ENCODE measurements around the gene A2ML1.
"Not testable (repeated sequence)": the region's sequence is repeated elsewhere in the genome, so short reads cannot be mapped to it uniquely, and the experiment has no call there.

Gene A2ML1

DNA sequence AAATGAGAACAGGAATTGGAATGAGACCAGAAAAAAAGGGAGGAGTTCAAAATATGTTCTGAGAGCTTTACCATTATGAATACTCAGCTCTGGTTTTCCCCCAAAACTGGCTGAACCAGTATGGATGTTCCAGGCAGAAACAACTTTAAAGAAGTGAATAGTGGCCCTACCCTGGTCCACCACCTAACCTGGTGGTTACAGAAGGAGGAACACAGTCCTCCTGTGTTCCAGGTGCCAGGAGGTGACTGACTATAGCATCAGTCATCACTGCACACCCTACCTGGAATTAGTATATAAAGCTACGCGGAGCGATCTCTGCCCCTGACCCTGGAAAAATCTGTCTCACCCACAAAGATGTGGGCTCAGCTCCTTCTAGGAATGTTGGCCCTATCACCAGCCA is at the start of gene A2ML1:
Gene A2ML1, plus strand, starts transcription at position 324 of the 400 bp plus-strand sequence. Its CDS starts 31 bp downstream, at position 355.
- DNase-seq (ENCODE audit: low read depth in 4 of 4, low spot score in 1 of 4) = no peak

GRCh38 chr12:8773461-8773860 is 49.0 kb upstream of the A2ML1 start:
- no peak for DNase-seq (ENCODE audit: low read depth in 4 of 4, low spot score in 1 of 4)

GRCh38 chr12:8779281-8779680 is 43.1 kb upstream of the A2ML1 start:
- no peak for DNase-seq (ENCODE audit: low read depth in 4 of 4, low spot score in 1 of 4)

DNA sequence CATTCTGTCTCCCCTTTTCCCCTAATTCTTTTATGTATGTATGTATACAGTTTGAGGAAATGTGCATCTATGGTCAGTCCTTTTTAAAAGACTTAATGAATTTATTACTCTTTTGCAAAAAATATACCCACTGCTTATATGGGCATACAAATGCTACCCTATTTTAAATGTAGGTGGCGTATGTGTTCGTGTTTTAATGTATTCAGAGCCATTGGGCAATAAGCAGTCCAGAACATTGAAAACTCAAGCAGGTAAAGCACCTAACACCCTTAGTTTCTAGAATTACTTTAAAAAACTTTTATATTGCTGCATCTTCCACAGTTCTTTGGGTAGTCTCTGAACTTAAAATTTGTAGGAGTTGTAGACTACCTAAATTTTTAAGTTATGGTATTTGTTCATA is 42.6 kb upstream of the A2ML1 start:
- no peak for DNase-seq (ENCODE audit: low read depth in 4 of 4, low spot score in 1 of 4)

GRCh38 chr12:8780389-8780788 is 42.0 kb upstream of the A2ML1 start:
- no peak for DNase-seq (ENCODE audit: low read depth in 4 of 4, low spot score in 1 of 4)

- no peak for DNase-seq (ENCODE audit: low read depth in 4 of 4, low spot score in 1 of 4)
These were observed 40.9 kb upstream of the A2ML1 start for GRCh38 chr12:8781381-8782127.

DNA sequence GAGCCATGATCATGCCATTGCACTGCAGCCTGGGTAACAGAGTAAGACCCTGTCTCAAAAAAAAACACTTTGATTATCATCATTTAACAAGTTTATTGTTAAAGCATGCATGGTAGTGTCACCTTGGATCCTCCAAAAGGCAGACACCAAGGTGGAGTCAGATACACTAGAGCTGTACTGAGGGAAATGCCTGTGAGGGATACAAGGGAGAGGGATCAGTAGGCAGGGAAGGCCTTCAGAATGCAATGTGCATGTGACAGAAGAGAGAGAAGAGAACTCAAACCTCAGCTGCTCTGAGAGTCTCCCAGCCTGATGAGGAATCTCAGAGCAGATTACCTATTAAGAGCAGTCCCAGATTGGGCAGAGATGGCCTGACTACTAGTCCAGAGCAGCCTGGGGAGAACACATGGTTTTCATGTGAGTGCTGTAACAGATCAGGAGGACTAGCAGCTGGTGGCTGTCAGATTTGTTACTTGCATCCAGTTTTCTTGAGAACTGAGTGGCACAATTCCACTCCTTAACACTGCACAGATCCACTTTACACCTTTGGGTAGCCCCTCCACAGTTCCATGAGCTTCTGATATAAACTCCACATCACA is 38.0 kb upstream of the A2ML1 start:
- no peak for DNase-seq (ENCODE audit: low read depth in 4 of 4, low spot score in 1 of 4)

DNA sequence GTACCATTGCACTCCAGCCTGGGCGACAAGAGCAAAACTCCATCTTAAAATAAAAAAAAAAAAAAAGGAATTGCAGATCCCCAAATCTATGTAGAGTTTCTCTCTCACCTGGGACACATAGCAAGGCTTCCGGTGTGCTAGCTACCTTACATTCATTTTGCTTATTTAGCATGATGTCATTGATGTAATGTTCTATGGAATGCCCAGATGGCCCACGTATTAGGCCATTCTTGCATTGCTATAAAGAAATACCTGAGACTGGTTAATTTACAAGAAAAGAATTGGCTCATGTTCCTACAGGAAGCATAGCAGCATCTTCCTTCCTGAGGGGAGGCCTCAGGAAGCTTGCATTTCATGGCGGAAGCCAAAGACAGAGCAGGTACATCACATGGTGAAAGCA is 36.9 kb upstream of the A2ML1 start:
- DNase-seq (ENCODE audit: low read depth in 4 of 4, low spot score in 1 of 4) = no peak

DNA sequence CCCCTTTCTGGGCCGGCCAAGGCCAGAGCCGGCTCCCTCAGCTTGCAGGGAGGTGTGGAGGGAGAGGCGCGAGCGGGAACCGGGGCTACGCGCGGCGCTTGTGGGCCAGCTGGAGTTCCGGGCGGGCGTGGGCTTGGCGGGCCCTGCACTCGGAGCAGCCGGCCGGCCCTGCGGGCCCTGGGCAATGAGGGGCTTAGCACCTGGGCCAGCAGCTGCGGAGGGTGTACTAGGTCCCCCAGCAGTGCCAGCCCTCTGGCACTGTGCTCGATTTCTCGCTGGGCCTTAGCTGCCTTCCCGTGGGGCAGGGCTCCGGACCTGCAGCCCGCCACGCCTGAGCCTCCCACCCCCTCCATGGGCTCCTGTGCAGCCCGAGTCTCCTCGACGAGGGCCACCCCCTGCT is 35.2 kb upstream of the A2ML1 start:
- DNase-seq (ENCODE audit: low read depth in 4 of 4, low spot score in 1 of 4) = not testable (repeated sequence)

DNA sequence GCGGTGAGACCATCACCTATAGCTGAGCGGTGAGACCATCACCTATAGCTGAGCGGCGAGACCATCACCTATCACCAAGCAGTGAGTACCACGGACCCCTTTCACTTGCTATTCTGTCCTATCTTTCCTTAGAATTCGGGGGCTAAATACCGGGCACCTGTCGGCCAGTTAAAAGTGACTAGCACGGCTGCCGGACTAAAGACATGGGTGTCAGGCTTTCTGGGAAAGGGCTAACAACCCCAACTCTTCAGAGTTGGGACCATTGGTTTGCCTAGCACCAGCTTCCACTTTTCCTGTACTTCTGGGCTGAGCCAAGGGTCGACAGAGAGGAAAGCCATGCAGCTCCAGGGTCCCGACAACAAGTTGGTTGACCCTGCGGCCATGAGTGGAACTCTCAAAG is 33.7 kb upstream of the A2ML1 start:
- DNase-seq (ENCODE audit: low read depth in 4 of 4, low spot score in 1 of 4) = not testable (repeated sequence)

- not testable (repeated sequence) for DNase-seq (ENCODE audit: low read depth in 4 of 4, low spot score in 1 of 4)
These were observed 32.9 kb upstream of the A2ML1 start for GRCh38 chr12:8789341-8790013.

GRCh38 chr12:8793226-8793625 is 29.2 kb upstream of the A2ML1 start:
- not testable (repeated sequence) for DNase-seq (ENCODE audit: low read depth in 4 of 4, low spot score in 1 of 4)

DNA sequence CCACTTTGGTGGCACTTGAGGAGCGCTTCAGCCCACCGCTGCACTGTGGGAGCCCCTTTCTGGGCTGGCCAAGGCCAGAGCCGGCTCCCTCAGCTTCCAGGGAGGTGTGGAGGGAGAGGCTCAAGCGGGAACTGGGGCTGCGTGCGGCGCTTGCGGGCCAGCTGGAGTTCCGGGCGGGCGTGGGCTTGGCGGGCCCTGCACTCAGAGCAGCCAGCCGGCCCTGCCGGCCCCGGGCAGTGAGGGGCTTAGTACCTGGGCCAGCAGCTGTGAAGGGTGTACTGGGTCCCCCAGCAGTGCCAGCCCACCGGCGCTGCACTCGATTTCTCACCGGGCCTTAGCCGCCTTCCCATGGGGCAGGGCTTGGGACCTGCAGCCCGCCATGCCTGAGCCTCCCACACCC is 27.8 kb upstream of the A2ML1 start:
- DNase-seq (ENCODE audit: low read depth in 4 of 4, low spot score in 1 of 4) = not testable (repeated sequence)

DNA sequence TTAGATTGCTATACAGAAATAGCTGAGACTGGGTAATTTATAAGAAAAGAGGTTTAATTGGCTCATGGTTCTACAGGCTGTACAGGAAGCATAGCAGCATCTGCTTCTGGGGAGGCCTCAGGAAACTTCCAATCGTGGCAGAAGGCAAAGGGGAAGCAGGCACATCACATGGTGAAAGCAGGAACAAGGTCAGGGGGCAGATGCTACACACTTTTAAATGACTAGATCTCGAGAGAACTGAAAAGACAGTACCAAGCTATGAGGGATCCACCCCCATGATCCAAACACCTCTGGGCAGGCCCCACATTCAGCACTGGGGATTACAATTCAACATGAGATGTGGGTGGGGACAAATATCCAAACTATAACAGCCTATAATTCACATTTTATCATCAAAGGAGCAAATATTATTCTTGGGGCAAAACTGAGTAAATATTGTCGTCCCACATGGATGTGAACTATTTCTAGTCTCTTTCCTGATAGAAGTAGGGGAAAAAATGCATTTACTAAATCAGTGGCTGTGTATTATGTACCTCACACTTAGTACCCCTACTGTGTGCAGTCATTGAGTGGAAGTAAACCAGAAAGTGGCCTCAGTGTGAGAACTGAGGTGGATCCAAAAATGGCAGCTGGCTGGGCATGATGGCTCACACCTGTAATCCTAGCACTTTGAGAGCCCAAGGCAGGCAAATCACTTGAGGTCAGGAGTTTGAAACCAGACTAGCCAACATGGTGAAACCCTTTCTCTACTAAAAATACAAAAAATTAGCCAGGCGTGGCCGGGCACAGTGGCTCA is 25.4 kb upstream of the A2ML1 start:
- no peak for DNase-seq (ENCODE audit: low read depth in 4 of 4, low spot score in 1 of 4)

- not testable (repeated sequence) for DNase-seq (ENCODE audit: low read depth in 4 of 4, low spot score in 1 of 4)
These were observed 21.2 kb upstream of the A2ML1 start for GRCh38 chr12:8801213-8801612.

DNA sequence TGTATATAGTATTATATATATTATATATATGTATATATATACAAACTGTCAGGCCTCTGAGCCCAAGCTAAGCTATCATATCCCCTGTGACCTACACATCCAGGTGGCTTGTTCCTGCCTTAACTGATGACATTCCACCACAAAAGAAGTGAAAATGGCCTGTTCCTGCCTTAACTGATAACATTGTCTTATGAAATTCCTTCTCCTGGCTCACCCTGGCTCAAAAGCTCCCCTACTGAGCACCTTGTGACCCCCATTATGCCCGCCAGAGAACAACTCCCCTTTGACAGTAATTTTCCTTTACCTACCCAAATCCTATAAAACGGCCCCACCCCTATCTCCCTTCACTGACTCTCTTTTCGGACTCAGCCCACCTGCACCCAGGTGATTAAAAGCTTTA is 17.6 kb upstream of the A2ML1 start:
- DNase-seq (ENCODE audit: low read depth in 4 of 4, low spot score in 1 of 4) = not testable (repeated sequence)

GRCh38 chr12:8805487-8805886 is 16.9 kb upstream of the A2ML1 start:
- DNase-seq (ENCODE audit: low read depth in 4 of 4, low spot score in 1 of 4) = not testable (repeated sequence)

DNA sequence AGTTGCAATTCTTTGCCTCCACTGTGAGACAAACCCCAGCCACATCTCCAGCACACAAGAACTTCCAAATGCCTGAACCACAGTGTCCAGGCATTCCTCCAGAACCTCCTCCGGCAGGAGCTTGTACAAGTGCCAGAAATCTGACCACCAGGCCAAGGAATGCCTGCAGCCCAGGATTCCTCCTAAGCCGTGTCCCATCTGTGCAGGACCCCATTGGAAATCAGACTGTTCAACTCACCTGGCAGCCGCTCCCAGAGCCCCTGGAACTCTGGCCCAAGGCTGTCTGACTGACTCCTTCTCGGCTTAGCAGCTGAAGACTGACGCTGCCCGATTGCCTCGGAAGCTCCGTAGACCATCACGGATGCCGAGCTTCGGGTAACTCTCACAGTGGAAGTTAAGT is 15.3 kb upstream of the A2ML1 start:
- DNase-seq (ENCODE audit: low read depth in 4 of 4, low spot score in 1 of 4) = not testable (repeated sequence)

DNA sequence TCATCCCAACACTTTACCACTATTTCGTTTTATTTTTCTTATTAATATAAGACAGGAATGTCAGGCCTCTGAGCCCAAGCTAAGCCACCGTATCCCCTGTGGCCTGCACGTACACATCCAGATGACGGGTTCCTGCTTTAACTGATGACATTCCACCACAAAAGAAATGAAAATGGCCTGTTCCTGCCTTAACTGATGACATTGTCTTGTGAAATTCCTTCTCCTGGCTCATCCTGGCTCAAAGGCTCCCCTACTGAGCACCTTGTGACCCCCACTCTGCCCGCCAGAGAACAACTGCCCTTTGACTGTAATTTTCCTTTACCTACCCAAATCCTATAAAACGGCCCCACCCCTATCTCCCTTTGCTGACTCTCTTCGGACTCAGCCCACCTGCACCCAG is 12.3 kb upstream of the A2ML1 start:
- not testable (repeated sequence) for DNase-seq (ENCODE audit: low read depth in 4 of 4, low spot score in 1 of 4)

DNA sequence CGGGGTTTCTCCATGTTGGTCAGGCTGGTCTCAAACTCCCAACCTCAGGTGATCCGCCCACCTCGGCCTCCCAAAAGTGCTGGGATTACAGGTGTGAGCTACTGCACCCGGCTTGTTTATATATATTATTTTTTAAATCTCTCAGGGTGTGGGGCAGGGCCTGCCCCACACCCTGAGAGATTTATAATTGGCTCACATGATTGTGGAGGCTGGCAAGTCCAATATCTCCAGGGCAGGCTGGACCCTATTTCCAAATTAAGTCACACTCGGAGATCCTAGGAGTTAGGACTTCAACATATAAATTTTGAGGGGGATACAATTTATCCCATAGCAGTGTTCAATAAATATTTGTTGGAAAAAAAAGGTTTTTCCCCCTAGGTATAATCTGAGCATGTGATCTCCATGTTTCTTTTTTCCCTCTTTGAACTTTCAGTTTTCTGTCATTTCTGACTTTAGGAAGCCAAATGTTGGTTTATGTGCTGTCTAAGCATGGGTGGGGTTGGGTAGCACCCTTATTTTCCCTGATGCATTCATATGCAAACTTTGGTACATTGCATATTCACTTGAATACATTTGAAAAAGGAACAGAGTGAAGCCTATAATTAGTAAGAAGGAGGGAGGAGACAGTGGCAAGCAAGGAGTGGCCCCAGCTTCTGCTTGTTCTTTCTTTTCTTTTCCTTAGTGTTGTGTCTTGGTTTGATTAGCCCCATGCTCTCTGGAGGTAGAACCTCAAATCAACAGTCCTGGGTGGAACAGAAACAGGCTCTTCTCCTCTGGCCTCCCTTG is 8.7 kb upstream of the A2ML1 start:
- DNase-seq (ENCODE audit: low read depth in 4 of 4, low spot score in 1 of 4) = no peak

Measured in stimulated activated CD4-positive, alpha-beta T cell treated with anti-CD3 and anti-CD28 coated beads, Interleukin-1b, Interleukin-23, amount 100 ng/mL, for 24 hours (primary cell).